NT2/D1 (cell line): ENCODE results near the gene NAALADL1.

Experiments used
- SUZ12 ChIP-seq: IDR thresholded peaks from 2 replicates; pipeline ENCODE4 v1.6.1; 2011; ENCODE audit not compliant: insufficient read length, insufficient read depth; ENCODE audit errors: extremely low read depth
- YY1 ChIP-seq: IDR thresholded peaks from 2 replicates; pipeline ENCODE4 v1.6.1; 2011; ENCODE audit not compliant: insufficient read length, insufficient read depth
- ZNF274 ChIP-seq: IDR thresholded peaks from 2 replicates; pipeline ENCODE4 v1.6.1; 2011; ENCODE audit warnings: mild to moderate bottlenecking, low read depth, low read length

- TF ChIP-seq SUZ12: no peak
- TF ChIP-seq YY1: no peak
- no peak for TF ChIP-seq ZNF274
These were observed 14.2 kb upstream of the NAALADL1 start for GRCh38 chr11:65072631-65072966.
